Stimulated activated memory B cell treated with anti-CD40 and anti-IgM and Interleukin-4, amounts not matched to agents 10 μg/mL and 1 μg/mL and 100 μg/mL, for 72 hours (primary cell): Measurements from ENCODE around the gene MFSD1.

Source experiments
- ATAC-seq: fragments of 150-1000 bp; cut with Tn5 transposase; 2 replicates; pipeline ENCODE4 v1.10.0; 2021
- H3K27ac Mint-ChIP-seq: one replicate; pipeline ENCODE4 v1.8.0; 2022; ENCODE audit warnings: mild to moderate bottlenecking, mixed read lengths
- H3K27me3 Mint-ChIP-seq: one replicate; pipeline ENCODE4 v1.8.0; 2022; ENCODE audit warnings: mixed read lengths
- H3K36me3 Mint-ChIP-seq: one replicate; pipeline ENCODE4 v1.8.0; 2022; ENCODE audit warnings: mixed read lengths
- H3K4me1 Mint-ChIP-seq: one replicate; pipeline ENCODE4 v1.8.0; 2022; ENCODE audit warnings: mixed read lengths
- H3K4me3 Mint-ChIP-seq: one replicate; pipeline ENCODE4 v1.8.0; 2022; ENCODE audit warnings: mild to moderate bottlenecking, moderate library complexity, mixed read lengths
- H3K9me3 Mint-ChIP-seq: one replicate; pipeline ENCODE4 v1.8.0; 2022; ENCODE audit warnings: mixed read lengths

MFSD1 gene

DNA sequence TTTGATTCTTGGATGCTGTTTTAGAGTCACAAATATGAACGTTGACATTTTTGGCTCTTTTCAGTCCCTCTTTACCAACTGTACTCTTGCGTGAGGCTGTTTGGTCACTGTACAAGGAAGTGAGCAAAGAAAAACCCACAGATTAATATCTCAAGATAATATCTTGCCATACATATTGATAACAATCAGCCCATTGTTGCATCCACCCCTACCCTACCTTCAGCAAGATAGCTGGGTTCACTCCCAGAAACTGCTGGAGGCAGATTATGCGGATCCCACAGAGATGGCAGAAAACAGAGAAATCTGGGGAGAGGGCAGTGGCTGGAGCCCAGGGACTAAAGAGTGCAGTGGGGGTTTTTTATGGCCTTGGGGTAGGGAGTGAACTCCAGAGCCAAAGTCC, 29.9 kb upstream of the MFSD1 start:
- Mint-ChIP-seq H3K4me3 (no peak overlapping the region), H3K27ac (no peak overlapping the region), H3K9me3 (no peaks in the 10 kb centered on the region), H3K36me3 (peaks cover 14% of the 10 kb centered on the region), H3K27me3 (no peaks in the 10 kb centered on the region), H3K4me1 (no peaks in the 10 kb centered on the region)
- no peak for ATAC-seq

DNA sequence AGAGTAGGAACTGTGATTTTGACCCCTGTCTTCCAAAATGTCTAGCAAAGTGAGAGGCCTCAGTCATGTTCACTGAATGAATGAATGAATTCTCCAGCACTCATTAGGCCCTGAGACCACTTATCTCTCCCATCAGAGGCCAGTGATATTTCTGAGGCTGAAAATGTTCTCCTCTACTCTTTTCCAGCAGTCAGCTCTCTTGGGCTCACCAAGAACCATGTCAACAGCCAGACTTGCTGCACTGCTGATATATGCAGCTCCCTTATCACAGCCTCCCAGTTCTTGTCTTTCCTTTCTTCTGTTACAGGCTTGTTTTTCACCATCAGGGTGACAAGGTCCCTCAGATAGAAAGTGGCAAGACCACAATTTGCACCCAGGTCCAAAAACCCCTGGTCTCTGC, 28.7 kb upstream of the MFSD1 start:
- ATAC-seq: no peak
- Mint-ChIP-seq H3K36me3 (peaks cover 14% of the 10 kb centered on the region), H3K4me3 (no peak overlapping the region), H3K27ac (no peak overlapping the region), H3K27me3 (no peaks in the 10 kb centered on the region), H3K4me1 (no peaks in the 10 kb centered on the region), H3K9me3 (no peaks in the 10 kb centered on the region)

DNA sequence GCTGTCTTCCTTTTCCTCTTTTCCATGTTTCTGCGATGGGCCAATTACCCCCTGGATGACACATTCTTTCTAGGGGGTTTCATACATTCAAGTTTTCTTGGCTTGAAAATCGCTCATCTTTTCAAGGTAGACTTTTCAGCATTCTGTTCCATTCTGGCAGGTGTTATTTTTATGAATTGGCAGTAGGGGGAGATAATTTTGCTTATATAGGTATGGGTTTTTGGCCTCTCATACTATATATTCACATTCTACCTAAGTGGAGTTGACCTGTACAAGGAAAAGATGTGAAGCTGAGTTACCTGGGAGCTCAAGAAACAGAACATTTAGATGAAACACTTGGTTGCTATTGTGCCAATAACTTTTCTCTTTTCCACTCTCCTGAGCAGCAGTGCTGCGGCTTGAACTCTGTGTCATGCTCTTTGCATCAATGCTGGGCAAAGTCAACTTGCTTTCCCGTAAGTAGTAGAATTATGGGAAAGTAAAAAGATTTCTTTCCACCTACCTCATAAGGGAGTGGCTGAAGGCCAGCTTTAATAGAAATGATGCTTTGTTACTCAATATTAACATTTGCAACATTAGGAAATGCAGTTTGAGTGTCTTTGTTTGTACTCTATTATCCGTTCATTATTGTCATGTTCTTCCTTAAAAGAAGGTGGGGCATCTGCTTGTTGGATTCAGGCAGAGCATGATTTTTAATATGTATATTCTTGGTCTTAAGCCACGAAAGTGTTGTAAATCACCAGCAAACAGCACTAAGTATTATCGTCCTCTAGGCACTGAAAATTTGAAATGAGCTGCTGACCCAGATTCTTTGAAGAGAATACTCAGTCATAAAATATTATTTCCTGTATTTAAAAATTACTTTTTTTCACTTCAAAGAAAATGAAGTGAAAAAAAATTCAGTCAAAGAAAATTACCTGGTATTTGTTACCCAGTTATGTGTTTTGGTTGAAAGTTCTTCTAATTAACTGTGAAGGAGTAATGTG, 27.7 kb upstream of the MFSD1 start:
- Mint-ChIP-seq H3K4me1 (no peaks in the 10 kb centered on the region), H3K36me3 (peaks cover 14% of the 10 kb centered on the region), H3K27ac (no peak overlapping the region), H3K4me3 (no peak overlapping the region), H3K9me3 (no peaks in the 10 kb centered on the region), H3K27me3 (no peaks in the 10 kb centered on the region)
- ATAC-seq: no peak

DNA sequence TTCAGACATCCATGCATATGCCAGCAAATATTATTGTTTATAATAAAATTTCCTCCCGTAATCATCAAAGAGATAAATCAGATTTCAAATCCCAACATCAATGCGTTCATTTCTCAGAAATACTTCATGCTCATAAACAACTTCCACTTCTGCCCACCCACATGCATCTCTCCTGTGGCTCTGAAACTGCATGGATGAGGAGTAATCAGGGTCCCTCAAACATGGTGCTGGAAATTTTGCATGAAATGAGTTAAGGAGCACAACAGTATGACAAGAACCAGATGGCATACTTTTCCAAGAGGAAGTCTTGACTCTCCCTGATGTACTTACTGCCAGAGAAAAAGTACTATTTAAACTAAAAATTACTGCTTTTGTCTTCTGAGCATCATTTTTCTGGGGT, 26.9 kb upstream of the MFSD1 start:
- Mint-ChIP-seq H3K27ac (no peak overlapping the region), H3K27me3 (no peaks in the 10 kb centered on the region), H3K4me3 (no peak overlapping the region), H3K4me1 (no peaks in the 10 kb centered on the region), H3K36me3 (peaks cover 14% of the 10 kb centered on the region), H3K9me3 (no peaks in the 10 kb centered on the region)
- ATAC-seq: no peak

DNA sequence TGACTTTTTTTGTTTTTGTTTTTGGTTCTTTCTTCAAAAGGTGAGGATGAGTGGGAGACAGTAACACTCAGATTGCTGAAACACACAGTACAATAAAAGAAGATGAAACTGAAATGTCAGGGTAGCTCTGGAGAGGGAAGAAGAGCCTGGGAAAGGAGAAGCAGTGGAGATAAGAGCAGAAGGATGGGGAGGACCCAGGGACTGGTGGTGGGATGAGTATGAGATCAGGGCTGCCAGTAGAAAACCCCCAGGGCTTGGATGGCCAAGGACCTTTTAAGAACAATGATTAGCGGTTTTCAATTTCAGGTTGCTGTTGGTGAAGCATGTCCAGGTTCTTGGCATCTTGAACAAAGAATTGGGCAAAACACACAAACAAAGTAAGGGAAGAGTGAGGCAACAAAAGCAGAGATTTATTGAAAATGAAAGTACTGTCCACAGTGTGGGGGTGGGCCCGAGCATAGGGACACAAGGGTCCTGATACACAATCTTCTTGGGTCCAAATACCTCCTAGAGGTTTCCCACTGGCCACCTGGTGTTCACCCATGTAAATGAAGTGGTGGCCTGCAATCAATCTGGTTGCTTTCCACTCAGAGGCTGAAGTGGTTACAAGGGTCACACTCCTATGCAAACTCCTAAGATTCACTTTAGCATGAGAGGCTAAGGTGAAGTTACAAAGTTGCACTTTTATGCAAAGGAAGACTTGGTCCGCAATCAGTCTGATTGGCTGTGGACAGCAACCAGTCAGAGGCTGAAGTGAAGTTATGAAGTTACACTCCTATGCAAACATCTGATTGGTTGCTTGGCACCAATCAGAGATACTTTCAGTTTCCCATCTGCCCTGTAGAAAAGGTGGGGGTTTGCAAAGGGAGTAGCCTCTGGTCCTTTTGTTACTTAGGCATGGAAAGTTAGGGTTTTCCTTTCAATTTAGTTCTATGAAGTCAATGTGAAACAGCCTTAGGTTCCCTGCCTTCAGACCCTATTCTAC, 26.1 kb upstream of the MFSD1 start:
- H3K4me3 Mint-ChIP-seq: no peak overlapping the region
- H3K27ac Mint-ChIP-seq: no peak overlapping the region
- no peaks in the 10 kb centered on the region for H3K27me3 Mint-ChIP-seq
- ATAC-seq: no peak
- no peaks in the 10 kb centered on the region for H3K4me1 Mint-ChIP-seq
- H3K36me3 Mint-ChIP-seq: peaks cover 10% of the 10 kb centered on the region
- H3K9me3 Mint-ChIP-seq: no peaks in the 10 kb centered on the region

DNA sequence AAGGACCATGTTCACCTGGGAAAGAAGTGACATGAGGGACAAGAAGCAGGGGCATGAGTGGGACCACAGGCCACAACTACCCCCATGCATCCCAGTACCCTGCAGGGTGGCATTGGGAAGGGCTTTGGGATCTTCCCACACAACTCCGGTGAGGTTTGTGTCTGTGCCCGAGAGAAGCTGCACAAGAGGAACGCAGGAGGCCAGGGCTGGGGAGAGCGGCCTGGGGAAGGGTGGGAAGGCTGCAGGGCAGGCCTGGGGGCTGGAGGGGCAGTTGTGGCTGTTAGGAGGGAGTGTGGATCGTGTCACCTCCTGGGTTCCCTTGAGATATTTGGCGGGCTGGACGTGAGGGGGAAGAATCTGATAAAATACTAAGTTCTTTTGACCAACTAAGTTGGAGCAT, 25.3 kb upstream of the MFSD1 start:
- H3K27me3 Mint-ChIP-seq: no peaks in the 10 kb centered on the region
- no peak overlapping the region for H3K4me3 Mint-ChIP-seq
- no peak for ATAC-seq
- peaks cover 8% of the 10 kb centered on the region for H3K36me3 Mint-ChIP-seq
- H3K4me1 Mint-ChIP-seq: no peaks in the 10 kb centered on the region
- no peak overlapping the region for H3K27ac Mint-ChIP-seq
- H3K9me3 Mint-ChIP-seq: no peaks in the 10 kb centered on the region

DNA sequence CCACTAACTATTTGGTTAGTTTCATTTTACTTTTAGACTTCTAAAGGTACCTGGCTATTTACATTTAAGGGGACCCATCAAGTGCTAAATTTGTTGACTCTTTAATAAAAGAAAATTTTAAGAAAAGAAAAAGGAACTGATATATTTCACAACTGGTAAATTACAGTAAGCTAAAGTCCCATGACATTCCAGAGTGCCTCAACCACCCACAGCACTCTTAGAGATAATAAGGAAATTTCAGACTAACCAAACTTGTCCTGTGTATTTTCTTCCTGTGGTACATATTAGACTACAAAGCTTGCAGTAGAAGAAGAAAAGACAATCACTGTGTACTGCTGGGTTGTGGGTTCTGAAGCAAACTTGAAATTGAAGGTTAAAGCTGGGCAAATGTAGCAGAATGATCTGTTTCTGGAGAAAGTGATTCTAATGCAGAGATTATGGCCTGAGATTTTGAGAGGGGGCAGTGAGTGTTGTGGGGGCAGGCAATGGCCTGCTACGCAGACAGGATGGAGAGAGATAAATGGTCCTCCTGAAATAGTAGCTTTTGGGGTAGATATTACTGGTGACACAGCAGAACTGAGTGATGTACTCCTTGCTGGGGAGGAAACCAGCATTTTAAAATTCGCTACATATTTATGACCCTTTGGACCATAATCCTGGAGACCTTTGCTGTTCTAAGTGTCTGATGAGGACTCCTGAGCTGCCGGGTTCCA, 24.5 kb upstream of the MFSD1 start:
- Mint-ChIP-seq H3K9me3 (no peaks in the 10 kb centered on the region), H3K4me3 (no peak overlapping the region), H3K27me3 (no peaks in the 10 kb centered on the region), H3K4me1 (no peaks in the 10 kb centered on the region), H3K27ac (no peak overlapping the region), H3K36me3 (peaks cover 8% of the 10 kb centered on the region)
- ATAC-seq: no peak

DNA sequence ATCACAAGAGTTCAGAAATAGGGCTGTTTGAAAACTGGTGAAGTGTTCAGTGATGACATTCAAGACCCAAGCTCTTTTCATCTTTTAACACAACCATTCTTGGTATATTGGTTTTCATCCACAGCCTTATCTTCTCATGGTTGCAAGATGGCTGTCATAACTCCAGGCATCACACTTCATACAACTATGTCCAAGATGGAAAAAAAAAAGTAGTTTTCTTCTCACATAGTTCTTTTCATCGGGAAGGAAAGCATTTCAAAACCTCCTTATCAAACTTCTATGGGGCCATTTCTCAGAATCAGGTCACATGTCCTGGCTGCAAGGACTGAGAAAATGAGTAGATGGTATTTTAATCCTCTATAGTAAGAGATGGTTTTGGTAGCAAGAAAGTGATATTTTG, 21.1 kb upstream of the MFSD1 start:
- H3K27me3 Mint-ChIP-seq: no peaks in the 10 kb centered on the region
- no peak overlapping the region for H3K4me3 Mint-ChIP-seq
- no peaks in the 10 kb centered on the region for H3K4me1 Mint-ChIP-seq
- no peaks in the 10 kb centered on the region for H3K9me3 Mint-ChIP-seq
- H3K36me3 Mint-ChIP-seq: no peaks in the 10 kb centered on the region
- no peak for ATAC-seq
- no peak overlapping the region for H3K27ac Mint-ChIP-seq

DNA sequence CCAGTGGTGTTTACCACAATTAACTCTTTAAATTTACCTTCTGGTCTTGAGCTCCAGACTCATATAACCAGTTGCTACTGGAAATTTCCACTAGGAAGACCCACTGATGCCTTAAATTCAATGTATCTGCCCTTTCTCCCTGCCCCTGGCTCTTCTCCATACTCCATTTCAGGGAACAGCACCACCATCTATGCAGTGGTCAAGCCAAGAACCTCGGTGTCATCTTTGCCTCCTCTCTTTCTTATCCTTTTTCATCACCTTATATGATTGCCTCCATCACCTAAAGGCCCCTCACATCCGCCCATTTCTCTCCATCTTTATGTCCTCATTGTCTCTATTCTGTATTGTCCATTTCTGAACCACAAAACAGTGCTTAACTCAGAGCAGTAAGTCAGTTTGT, 20.7 kb upstream of the MFSD1 start:
- H3K4me3 Mint-ChIP-seq: no peak overlapping the region
- no peaks in the 10 kb centered on the region for H3K9me3 Mint-ChIP-seq
- no peaks in the 10 kb centered on the region for H3K27me3 Mint-ChIP-seq
- no peak overlapping the region for H3K27ac Mint-ChIP-seq
- no peaks in the 10 kb centered on the region for H3K4me1 Mint-ChIP-seq
- ATAC-seq: no peak
- no peaks in the 10 kb centered on the region for H3K36me3 Mint-ChIP-seq

DNA sequence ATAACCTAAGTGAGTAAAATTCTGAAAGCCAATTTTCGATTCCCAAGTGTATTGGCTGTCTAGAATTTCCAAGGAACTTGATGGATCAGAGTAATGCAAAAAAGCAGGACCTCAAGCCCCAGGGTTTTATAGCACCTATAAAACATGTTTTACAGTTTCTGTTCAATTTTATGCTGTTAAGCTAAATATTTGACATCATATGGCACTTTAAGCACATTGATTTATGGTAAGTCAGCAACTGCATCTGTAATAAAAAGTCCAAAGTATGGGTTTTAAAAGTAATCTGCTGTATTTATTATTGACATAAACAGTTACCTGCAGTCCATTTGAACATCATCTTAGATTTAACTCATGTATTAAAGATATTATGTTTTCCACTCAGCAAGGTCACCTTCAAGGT, 20.0 kb upstream of the MFSD1 start:
- Mint-ChIP-seq H3K27ac (no peak overlapping the region), H3K9me3 (no peaks in the 10 kb centered on the region), H3K27me3 (no peaks in the 10 kb centered on the region), H3K4me1 (no peaks in the 10 kb centered on the region), H3K4me3 (no peak overlapping the region), H3K36me3 (no peaks in the 10 kb centered on the region)
- ATAC-seq: no peak

DNA sequence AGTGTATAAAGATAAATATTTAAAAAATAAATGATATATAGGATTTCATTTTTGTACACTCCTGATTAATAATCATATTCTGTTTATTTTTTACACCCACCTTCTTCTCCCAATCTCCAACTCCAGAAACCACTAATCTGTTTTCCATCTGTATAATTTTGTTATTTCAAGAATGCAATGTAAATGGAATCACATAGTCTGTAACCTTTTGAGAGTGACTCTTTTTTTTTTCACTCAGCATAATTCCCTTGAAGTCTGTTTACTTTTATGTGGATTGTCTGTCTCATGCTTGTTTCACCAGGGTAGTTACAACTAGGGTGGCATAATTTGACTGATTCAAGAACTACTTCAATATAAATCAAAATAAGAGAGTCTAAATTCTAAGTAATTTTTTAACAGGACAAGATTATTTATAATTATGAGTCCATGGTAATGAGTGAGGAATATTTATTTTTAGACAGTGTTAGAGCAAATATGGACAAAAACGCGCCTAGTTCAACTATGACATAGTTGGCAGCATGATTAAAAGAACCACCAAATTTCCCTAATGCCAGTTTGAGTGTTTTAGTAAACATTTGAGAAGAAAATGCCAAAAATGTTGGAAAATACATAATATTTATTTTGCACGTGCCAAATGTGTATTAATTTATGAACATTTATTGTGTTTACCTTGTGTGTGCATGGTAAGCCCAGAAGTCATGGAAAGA, 19.4 kb upstream of the MFSD1 start:
- no peaks in the 10 kb centered on the region for H3K9me3 Mint-ChIP-seq
- no peak overlapping the region for H3K27ac Mint-ChIP-seq
- no peaks in the 10 kb centered on the region for H3K27me3 Mint-ChIP-seq
- H3K4me1 Mint-ChIP-seq: no peaks in the 10 kb centered on the region
- H3K4me3 Mint-ChIP-seq: no peak overlapping the region
- no peaks in the 10 kb centered on the region for H3K36me3 Mint-ChIP-seq
- no peak for ATAC-seq

DNA sequence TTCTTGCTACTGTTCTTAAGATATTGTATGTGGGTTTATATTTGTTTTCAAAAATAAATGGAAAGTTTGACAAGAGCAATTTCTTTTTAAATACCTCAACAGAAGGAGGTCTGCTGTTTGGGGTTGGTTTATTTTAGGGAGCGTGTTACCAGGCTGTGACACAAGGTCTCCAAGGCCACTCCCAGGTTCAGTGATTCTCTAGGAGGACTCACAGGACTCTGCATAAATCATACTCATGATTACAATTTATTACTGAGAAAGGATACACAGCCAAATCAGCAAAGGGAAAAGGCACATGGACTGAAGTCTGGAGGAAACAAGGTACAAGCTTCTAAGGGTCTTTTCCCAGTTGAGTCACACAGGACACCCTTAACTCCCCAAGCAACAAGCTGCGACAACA, 18.8 kb upstream of the MFSD1 start:
- Mint-ChIP-seq H3K36me3 (no peaks in the 10 kb centered on the region), H3K4me3 (no peak overlapping the region), H3K27me3 (no peaks in the 10 kb centered on the region), H3K27ac (no peak overlapping the region), H3K9me3 (no peaks in the 10 kb centered on the region), H3K4me1 (no peaks in the 10 kb centered on the region)
- no peak for ATAC-seq

DNA sequence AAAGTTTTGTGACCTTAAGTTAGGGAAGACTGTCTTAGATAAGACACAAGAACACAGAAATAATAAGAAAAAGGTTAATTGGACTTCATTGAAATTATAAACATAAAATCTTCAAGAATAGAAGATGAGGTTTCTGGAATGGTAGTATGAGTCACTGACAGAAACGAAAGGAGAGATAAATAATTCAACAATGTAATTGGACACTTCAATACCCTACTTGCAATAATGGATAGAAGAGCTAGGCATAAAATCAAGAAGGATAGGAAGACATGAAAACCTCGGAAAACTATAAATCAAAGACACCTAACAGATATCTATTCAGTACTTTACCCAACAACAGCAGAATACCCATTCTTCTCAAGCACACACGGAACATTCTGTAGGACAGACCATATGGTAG, 15.9 kb upstream of the MFSD1 start:
- Mint-ChIP-seq H3K4me3 (no peak overlapping the region), H3K27ac (no peak overlapping the region), H3K36me3 (no peaks in the 10 kb centered on the region), H3K4me1 (peaks cover under 1% of the 10 kb centered on the region), H3K27me3 (no peaks in the 10 kb centered on the region), H3K9me3 (no peaks in the 10 kb centered on the region)
- no peak for ATAC-seq

DNA sequence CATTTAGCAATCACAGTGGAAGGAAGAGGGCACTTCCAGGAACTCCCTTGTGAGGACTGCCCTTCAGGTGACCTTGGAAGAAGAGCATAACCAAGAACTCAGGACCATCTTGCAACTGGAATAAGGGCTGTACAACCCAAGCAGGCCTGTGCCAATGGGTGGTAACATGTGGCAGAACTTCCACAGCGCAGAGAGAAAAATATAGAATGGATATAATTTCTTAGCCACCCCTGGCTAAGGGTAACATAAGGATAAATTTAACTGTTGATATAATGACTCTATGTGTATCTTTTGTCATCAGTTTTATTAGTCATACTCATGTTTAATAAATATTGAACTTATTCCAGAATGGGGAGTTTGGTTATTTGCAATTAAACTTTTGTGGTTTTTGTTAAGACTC, 13.4 kb upstream of the MFSD1 start:
- Mint-ChIP-seq H3K36me3 (no peaks in the 10 kb centered on the region), H3K27ac (no peak overlapping the region), H3K4me3 (no peak overlapping the region), H3K9me3 (no peaks in the 10 kb centered on the region), H3K27me3 (no peaks in the 10 kb centered on the region), H3K4me1 (peaks cover 6% of the 10 kb centered on the region)
- no peak for ATAC-seq

DNA sequence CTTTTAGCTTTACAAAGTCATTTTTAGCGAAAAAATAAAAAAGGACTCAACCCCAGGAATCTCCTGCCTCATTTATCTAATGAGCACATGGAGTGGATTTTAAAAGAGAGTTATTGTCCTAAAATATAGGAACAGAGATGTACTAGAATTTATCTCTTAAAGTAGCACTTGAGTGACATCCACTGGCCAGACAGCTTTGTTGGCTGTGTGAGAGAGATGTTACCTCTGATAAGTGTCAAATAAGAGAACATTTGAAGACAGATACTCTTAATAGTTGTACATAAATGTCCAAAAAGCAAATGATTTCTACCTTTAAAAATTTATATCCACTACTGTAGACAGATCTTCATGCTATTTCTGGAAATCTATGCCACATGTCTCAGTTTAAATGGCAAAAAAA, 12.3 kb upstream of the MFSD1 start:
- no peaks in the 10 kb centered on the region for H3K27me3 Mint-ChIP-seq
- ATAC-seq: no peak

More for the DNA sequence above, 12.3 kb upstream of the MFSD1 start:
- Mint-ChIP-seq H3K36me3 (no peaks in the 10 kb centered on the region), H3K27ac (no peak overlapping the region), H3K9me3 (no peaks in the 10 kb centered on the region), H3K4me1 (peaks cover 6% of the 10 kb centered on the region), H3K4me3 (no peak overlapping the region)
